ENCODE measurements around the gene MYCBPAP.

GRCh38 chr17:50517504-50518383 is 9.5 kb downstream of the MYCBPAP start:
- TF ChIP-seq POLR2A (IDR thresholded peaks at IDR 0.05), result no peak
- TF ChIP-seq CTCF (IDR thresholded peaks at IDR 0.05), result no peak
